Measurements from ENCODE around the gene CHGA.

GRCh38 chr14:92950773-92951172 is 27.8 kb downstream of the CHGA start:
- TF ChIP-seq CTCF (conservative IDR thresholded peaks at IDR 0.05) (no peak), ZFX (IDR thresholded peaks at IDR 0.05) (no peak)
